GM18519 (cell line): ENCODE data around the gene VPS13D.
"Not testable (repeated sequence)": the region's sequence is repeated elsewhere in the genome, so short reads cannot be mapped to it uniquely, and the experiment has no call there.

Experiments
- ATAC-seq: cut with Tn5 transposase; IDR thresholded peaks from one replicate; pipeline ENCODE4 v1.9.1; 2021; ENCODE audit warnings: mild to moderate bottlenecking, moderate library complexity; ENCODE audit not compliant: unreplicated experiment, low FRiP score

The VPS13D gene

GRCh38 chr1:12441414-12442105, 211.7 kb downstream of the VPS13D start:
- ATAC-seq: no peak

GRCh38 chr1:12442217-12442616, 212.4 kb downstream of the VPS13D start:
- ATAC-seq: no peak

- ATAC-seq: no peak
These were observed 213.3 kb downstream of the VPS13D start for GRCh38 chr1:12443151-12443550.

GRCh38 chr1:12444329-12444841, 214.6 kb downstream of the VPS13D start:
- ATAC-seq: no peak

GRCh38 chr1:12445257-12445656, 215.4 kb downstream of the VPS13D start:
- no peak for ATAC-seq

GRCh38 chr1:12446593-12446992, 216.8 kb downstream of the VPS13D start:
- no peak for ATAC-seq

GRCh38 chr1:12447307-12447706, 217.5 kb downstream of the VPS13D start:
- no peak for ATAC-seq

GRCh38 chr1:12447849-12448312, 218.1 kb downstream of the VPS13D start:
- no peak for ATAC-seq

- ATAC-seq: no peak
These were observed 218.9 kb downstream of the VPS13D start for GRCh38 chr1:12448746-12449177.

GRCh38 chr1:12450090-12450755, 220.4 kb downstream of the VPS13D start:
- ATAC-seq: no peak

- no peak for ATAC-seq
These were observed 221.1 kb downstream of the VPS13D start for GRCh38 chr1:12450756-12451559.

GRCh38 chr1:12451560-12451900, 221.7 kb downstream of the VPS13D start:
- no peak for ATAC-seq

- ATAC-seq: no peak
These were observed 222.4 kb downstream of the VPS13D start for GRCh38 chr1:12452262-12452661.

GRCh38 chr1:12453400-12454343, 223.8 kb downstream of the VPS13D start:
- ATAC-seq: no peak

- ATAC-seq: no peak
These were observed 224.9 kb downstream of the VPS13D start for GRCh38 chr1:12454406-12455391.

- ATAC-seq: not testable (repeated sequence)
These were observed 226.3 kb downstream of the VPS13D start for GRCh38 chr1:12456081-12456480.

GRCh38 chr1:12456979-12457378, 227.1 kb downstream of the VPS13D start:
- no peak for ATAC-seq

GRCh38 chr1:12457771-12458170, 227.9 kb downstream of the VPS13D start:
- no peak for ATAC-seq

- ATAC-seq: no peak
These were observed 228.7 kb downstream of the VPS13D start for GRCh38 chr1:12458571-12458970.
